Activated T-helper 1 cell treated with anti-CD3 and anti-CD28 coated beads, Interleukin-12 subunit alpha, Interleukin-12 subunit beta, Interleukin-2, Interleukin-4 antibody, amounts not matched to agents 30 ng/mL and 10 ng/mL and 1 ng/mL, durations not matched to agents 14 hours and 24 hours and 36 hours (primary cell): ENCODE data around the gene DAPK2. TPM values are rescaled to one million over a fixed set of nuclear protein-coding genes. Genes with fewer than 3 reads are reported as not detected.

Experiments
- DNase-seq: peaks from one replicate; pipeline ENCODE4 v3.0.0; 2021; ENCODE audit warnings: low spot score
- H3K27ac Mint-ChIP-seq: one replicate; pipeline ENCODE4 v1.8.0; 2021; ENCODE audit warnings: mild to moderate bottlenecking, mixed read lengths
- H3K27me3 Mint-ChIP-seq: one replicate; pipeline ENCODE4 v1.8.0; 2022; ENCODE audit warnings: mild to moderate bottlenecking, moderate library complexity, mixed read lengths; ENCODE audit not compliant: insufficient read depth
- H3K36me3 Mint-ChIP-seq: one replicate; pipeline ENCODE4 v1.8.0; 2021; ENCODE audit warnings: low read depth, mixed read lengths
- H3K4me1 Mint-ChIP-seq: one replicate; pipeline ENCODE4 v1.8.0; 2021; ENCODE audit warnings: low read depth, mixed read lengths
- H3K4me3 Mint-ChIP-seq: one replicate; pipeline ENCODE4 v1.8.0; 2021; ENCODE audit warnings: mild to moderate bottlenecking, moderate library complexity, mixed read lengths
- H3K9me3 Mint-ChIP-seq: one replicate; pipeline ENCODE4 v1.8.0; 2021; ENCODE audit warnings: mixed read lengths
- intact Hi-C: fragments of 100-400 bp; cut with micrococcal nuclease; formaldehyde crosslinking; loops from one replicate; pipeline ENCODE4 v1.15.1; 2024
- total RNA-seq: library from RNA; stranded (reverse); gene quantifications from 2 replicates; pipeline ENCODE4 v1.2.3, GENCODE V29; 2022

The DAPK2 gene
- total RNA-seq, 1 donor from 2014 or later = 8.7 TPM

GRCh38 chr15:64030123-64030522, 16.2 kb downstream of the DAPK2 start:
- H3K27ac Mint-ChIP-seq = no peak overlapping the region
- H3K4me1 Mint-ChIP-seq = peaks cover 40% of the 10 kb centered on the region
- intact Hi-C loops = no loop called here
- peaks cover 5% of the 10 kb centered on the region for H3K27me3 Mint-ChIP-seq
- H3K36me3 Mint-ChIP-seq = peaks cover 9% of the 10 kb centered on the region
- no peaks in the 10 kb centered on the region for H3K9me3 Mint-ChIP-seq
- no peak for DNase-seq
- no peak overlapping the region for H3K4me3 Mint-ChIP-seq

DNA sequence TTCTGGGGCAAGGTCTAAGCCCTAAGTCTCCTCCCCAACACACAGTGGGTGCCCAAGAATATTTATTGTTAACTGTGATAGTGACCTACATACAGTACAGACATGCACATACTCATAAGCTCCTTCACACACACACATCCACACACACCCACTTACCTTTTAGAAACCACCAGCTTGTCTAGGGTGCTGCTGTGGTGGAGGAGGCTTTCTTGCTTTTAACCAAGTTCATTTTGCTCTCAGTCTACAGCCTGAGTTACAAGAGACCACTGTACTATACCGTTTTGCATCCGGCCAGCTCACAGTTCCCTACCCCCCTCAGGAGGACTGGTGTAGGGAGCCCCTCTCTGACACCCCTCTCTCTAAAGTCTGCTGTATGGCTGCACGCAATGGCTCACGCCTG, 16.7 kb downstream of the DAPK2 start:
- peaks cover 5% of the 10 kb centered on the region for H3K27me3 Mint-ChIP-seq
- H3K27ac Mint-ChIP-seq = peak overlapping the region; percentile 65
- H3K4me1 Mint-ChIP-seq = peaks cover 40% of the 10 kb centered on the region
- intact Hi-C loops = loop anchor here (2.0 to 5.0 kb wide), 2 partner anchors 19 to 57 kb away; no protein-coding TSS in a partner anchor
- peaks cover 9% of the 10 kb centered on the region for H3K36me3 Mint-ChIP-seq
- no peak for DNase-seq
- no peaks in the 10 kb centered on the region for H3K9me3 Mint-ChIP-seq
- H3K4me3 Mint-ChIP-seq = peak overlapping the region; percentile 37

GRCh38 chr15:64029110-64029509, 17.2 kb downstream of the DAPK2 start:
- no peak overlapping the region for H3K4me3 Mint-ChIP-seq
- peaks cover 40% of the 10 kb centered on the region for H3K4me1 Mint-ChIP-seq
- H3K36me3 Mint-ChIP-seq = peaks cover 6% of the 10 kb centered on the region
- H3K27ac Mint-ChIP-seq = peak overlapping the region; percentile 65
- peaks cover 5% of the 10 kb centered on the region for H3K27me3 Mint-ChIP-seq
- DNase-seq = no peak
- H3K9me3 Mint-ChIP-seq = no peaks in the 10 kb centered on the region
- intact Hi-C loops = loop anchor here (2.0 to 5.0 kb wide), 2 partner anchors 18 to 57 kb away; no protein-coding TSS in a partner anchor

- no peak overlapping the region for H3K4me3 Mint-ChIP-seq
Measured at GRCh38 chr15:64026591-64026990, 19.7 kb downstream of the DAPK2 start.

GRCh38 chr15:64024172-64025050, 21.9 kb downstream of the DAPK2 start:
- Mint-ChIP-seq H3K9me3 (peaks cover 9% of the 10 kb centered on the region), H3K4me3 (no peak overlapping the region), H3K27ac (no peak overlapping the region), H3K4me1 (peaks cover 21% of the 10 kb centered on the region), H3K27me3 (peaks cover 2% of the 10 kb centered on the region), H3K36me3 (peaks cover 9% of the 10 kb centered on the region)
- no peak for DNase-seq
- intact Hi-C loops = loop anchor here (5.0 kb wide), 1 partner anchor 52 kb away; no protein-coding TSS in a partner anchor

More at GRCh38 chr15:64026591-64026990, 19.7 kb downstream of the DAPK2 start:
- Mint-ChIP-seq H3K9me3 (no peaks in the 10 kb centered on the region), H3K4me1 (peaks cover 33% of the 10 kb centered on the region), H3K27me3 (peaks cover 2% of the 10 kb centered on the region), H3K36me3 (peaks cover 3% of the 10 kb centered on the region), H3K27ac (no peak overlapping the region)
- no peak for DNase-seq
- intact Hi-C loops = loop anchor here (5.0 kb wide), 1 partner anchor 54 kb away; no protein-coding TSS in a partner anchor

- H3K9me3 Mint-ChIP-seq = peaks cover 9% of the 10 kb centered on the region
- intact Hi-C loops = no loop called here
- H3K27me3 Mint-ChIP-seq = peaks cover 2% of the 10 kb centered on the region
- DNase-seq = no peak
- H3K27ac Mint-ChIP-seq = no peak overlapping the region
- H3K4me1 Mint-ChIP-seq = peaks cover 10% of the 10 kb centered on the region
- peaks cover 9% of the 10 kb centered on the region for H3K36me3 Mint-ChIP-seq
- H3K4me3 Mint-ChIP-seq = no peak overlapping the region
Measured at GRCh38 chr15:64023220-64023619, 23.1 kb downstream of the DAPK2 start.

DNA sequence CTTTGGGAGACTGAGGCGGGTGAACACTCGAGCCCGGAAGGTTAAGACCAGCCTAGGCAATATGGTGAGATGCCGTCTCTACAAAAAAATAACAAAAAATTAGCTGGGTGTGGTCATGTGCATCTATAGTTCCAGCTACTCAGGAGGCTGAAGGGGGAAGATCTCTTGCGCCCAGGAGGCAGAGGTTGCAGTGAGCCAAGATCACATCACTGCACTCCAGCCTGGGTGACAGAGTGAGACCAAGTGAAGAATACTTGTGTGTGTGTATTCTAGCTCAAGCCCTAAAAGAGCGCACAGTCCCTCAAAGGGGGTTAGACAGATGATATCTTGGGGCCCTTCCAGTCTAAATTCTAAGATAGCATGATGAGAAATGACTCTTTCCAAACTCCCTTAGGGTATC, 23.7 kb downstream of the DAPK2 start:
- Mint-ChIP-seq H3K36me3 (peaks cover 9% of the 10 kb centered on the region), H3K27me3 (peaks cover 2% of the 10 kb centered on the region), H3K4me1 (peaks cover 7% of the 10 kb centered on the region), H3K27ac (no peak overlapping the region), H3K4me3 (no peak overlapping the region), H3K9me3 (peaks cover 9% of the 10 kb centered on the region)
- DNase-seq = no peak
- intact Hi-C loops = no loop called here

GRCh38 chr15:64019764-64020163, 26.5 kb downstream of the DAPK2 start:
- Mint-ChIP-seq H3K4me3 (no peak overlapping the region), H3K27me3 (peaks cover 2% of the 10 kb centered on the region), H3K9me3 (peaks cover 9% of the 10 kb centered on the region), H3K27ac (no peak overlapping the region), H3K4me1 (no peaks in the 10 kb centered on the region), H3K36me3 (peaks cover 9% of the 10 kb centered on the region)
- intact Hi-C loops = no loop called here
- no peak for DNase-seq

DNA sequence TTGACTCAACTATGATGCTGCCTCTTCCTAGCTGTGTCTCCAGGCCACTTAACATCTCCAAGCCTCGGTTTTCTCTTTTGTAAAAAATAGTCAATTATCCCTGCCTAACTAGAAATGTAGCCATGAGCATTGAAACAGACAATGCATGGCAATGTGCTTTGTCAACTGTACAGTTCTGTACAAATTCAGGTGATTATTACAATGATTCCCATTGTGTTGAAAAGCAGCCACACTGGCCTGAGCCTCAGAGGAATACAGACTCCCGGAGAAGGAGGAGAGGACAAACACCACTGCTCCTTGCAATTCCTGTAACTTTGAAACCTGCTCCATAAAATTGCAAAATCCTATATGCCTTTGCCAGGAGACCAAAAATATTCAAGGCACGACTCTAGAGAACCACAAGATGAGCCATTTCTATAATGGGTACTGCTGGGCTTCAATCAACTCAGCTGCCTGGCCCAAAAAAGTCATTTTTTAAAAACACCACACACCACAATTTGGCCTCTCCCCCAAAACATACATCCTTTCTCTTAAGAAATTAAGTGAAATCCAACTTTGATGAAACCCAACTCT, 28.6 kb downstream of the DAPK2 start:
- no peak overlapping the region for H3K4me3 Mint-ChIP-seq
- no peak for DNase-seq
- peaks cover 9% of the 10 kb centered on the region for H3K36me3 Mint-ChIP-seq
- intact Hi-C loops = no loop called here
- no peak overlapping the region for H3K27ac Mint-ChIP-seq
- H3K9me3 Mint-ChIP-seq = peaks cover 9% of the 10 kb centered on the region
- H3K27me3 Mint-ChIP-seq = peaks cover 2% of the 10 kb centered on the region
- peaks cover 10% of the 10 kb centered on the region for H3K4me1 Mint-ChIP-seq

- Mint-ChIP-seq H3K4me3 (no peak overlapping the region), H3K27me3 (peaks cover 2% of the 10 kb centered on the region), H3K36me3 (peaks cover 9% of the 10 kb centered on the region), H3K4me1 (peaks cover 13% of the 10 kb centered on the region), H3K9me3 (peaks cover 9% of the 10 kb centered on the region), H3K27ac (no peak overlapping the region)
- intact Hi-C loops = no loop called here
- no peak for DNase-seq
Measured at GRCh38 chr15:64017082-64017588, 29.1 kb downstream of the DAPK2 start.

DNA sequence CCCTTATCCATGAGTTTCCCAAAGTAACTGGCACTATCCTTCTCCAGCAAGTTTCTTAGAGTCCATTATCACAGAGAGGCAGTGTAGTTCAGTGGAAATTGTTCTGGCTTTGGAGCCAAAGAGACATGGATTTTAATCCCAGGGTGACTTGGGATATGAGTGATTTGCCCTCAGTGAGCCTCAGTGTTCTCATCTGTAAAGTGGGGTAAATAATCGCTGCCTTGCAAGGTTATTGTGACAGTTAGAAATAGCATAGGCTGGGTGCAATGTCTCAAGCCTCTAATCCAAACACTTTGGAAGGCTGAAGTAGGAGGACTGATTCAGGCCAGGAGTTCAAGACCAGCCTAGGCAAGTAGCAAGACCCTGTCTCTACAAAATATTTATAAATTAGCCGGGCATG, 30.0 kb downstream of the DAPK2 start:
- peaks cover 7% of the 10 kb centered on the region for H3K36me3 Mint-ChIP-seq
- H3K4me3 Mint-ChIP-seq = no peak overlapping the region
- H3K27me3 Mint-ChIP-seq = no peaks in the 10 kb centered on the region
- H3K27ac Mint-ChIP-seq = no peak overlapping the region
- DNase-seq = no peak
- intact Hi-C loops = no loop called here
- H3K9me3 Mint-ChIP-seq = peaks cover 9% of the 10 kb centered on the region
- peaks cover 19% of the 10 kb centered on the region for H3K4me1 Mint-ChIP-seq

DNA sequence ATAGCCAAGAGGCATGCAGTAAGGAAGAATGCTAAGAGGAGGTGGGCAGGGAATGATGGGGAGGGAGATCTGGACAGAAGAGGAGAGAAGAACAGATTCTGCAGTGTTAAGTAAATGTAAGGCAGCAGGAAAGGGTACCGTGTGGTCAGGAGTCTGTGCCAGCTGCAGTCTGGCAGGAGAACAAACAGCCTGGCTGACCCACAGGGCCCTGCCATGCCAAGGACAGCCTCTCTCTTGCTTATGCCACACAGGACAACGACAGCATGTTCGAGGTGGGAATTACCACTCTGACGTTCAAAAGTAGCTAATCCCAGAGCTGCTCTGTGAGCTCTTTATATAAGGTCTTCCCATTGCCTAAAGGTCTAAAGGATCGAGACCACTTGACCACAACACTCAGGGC, 31.3 kb downstream of the DAPK2 start:
- H3K9me3 Mint-ChIP-seq = no peaks in the 10 kb centered on the region
- H3K36me3 Mint-ChIP-seq = no peaks in the 10 kb centered on the region
- peaks cover 32% of the 10 kb centered on the region for H3K4me1 Mint-ChIP-seq
- DNase-seq = no peak
- intact Hi-C loops = no loop called here
- H3K27me3 Mint-ChIP-seq = no peaks in the 10 kb centered on the region
- H3K27ac Mint-ChIP-seq = peak overlapping the region; percentile 60
- H3K4me3 Mint-ChIP-seq = no peak overlapping the region
